Spleen (tissue), 11 donors: ENCODE results near the gene IMMP2L. TPM values are rescaled to one million over a fixed set of nuclear protein-coding genes. Genes with fewer than 3 reads are reported as not detected.

Source experiments
- DNase-seq: peaks from one replicate; pipeline ENCODE4 v3.0.0-alpha.2; 2020
- H3K27ac ChIP-seq, 8 donors: fragments of 200-600 bp; sonication (generic) in 7 of 8; 1 replicate in 4 of 8; 2 replicates in 4 of 8; pipeline versions ENCODE4 v1.5.0 to v1.8.0; 2016 to 2021; ENCODE audit warnings: inconsistent platforms in 4 of 8, mild to moderate bottlenecking in 4 of 8, moderate library complexity in 1 of 8
- H3K27me3 ChIP-seq, 7 donors: fragments of 200-600 bp; sonication (generic) in 6 of 7; replicated peaks in 1 of 7; 1 replicate in 4 of 7; 2 replicates in 3 of 7; pipeline versions ENCODE4 v1.5.0 to v1.8.0; 2016 to 2021; ENCODE audit warnings: inconsistent platforms in 3 of 7, mild to moderate bottlenecking in 1 of 7
- H3K36me3 ChIP-seq, 6 donors: fragments of 200-600 bp; sonication (generic) in 5 of 6; 1 replicate in 4 of 6; 2 replicates in 2 of 6; pipeline versions ENCODE4 v1.5.0 to v1.8.0; 2016 to 2021; ENCODE audit warnings: inconsistent platforms in 2 of 6
- H3K4me1 ChIP-seq, 6 donors: fragments of 200-600 bp; sonication (generic) in 5 of 6; 1 replicate in 3 of 6; 2 replicates in 3 of 6; pipeline versions ENCODE4 v1.5.0 to v1.8.0; 2016 to 2021; ENCODE audit warnings: inconsistent platforms in 3 of 6
- H3K4me3 ChIP-seq, 8 donors: fragments of 200-600 bp; sonication (generic) in 7 of 8; 1 replicate in 4 of 8; 2 replicates in 4 of 8; pipeline versions ENCODE4 v1.5.0 to v1.8.0; 2016 to 2021; ENCODE audit warnings: inconsistent platforms in 4 of 8, mild to moderate bottlenecking in 4 of 8, moderate library complexity in 2 of 8
- H3K9me3 ChIP-seq, 8 donors: fragments of 200-600 bp; sonication (generic) in 7 of 8; 1 replicate in 4 of 8; 2 replicates in 4 of 8; pipeline versions ENCODE4 v1.5.0 to v1.8.0; 2016 to 2021; ENCODE audit warnings: inconsistent platforms in 4 of 8
- POLR2A ChIP-seq, 3 donors: fragments of 450-650 bp; IDR thresholded peaks; one replicate each; pipeline ENCODE4 v1.5.1; 2017; ENCODE audit warnings: antibody characterized with exemption in 3 of 3, mild to moderate bottlenecking in 1 of 3
- POLR2AphosphoS5 ChIP-seq, 3 donors: sonication (generic); formaldehyde crosslinking; IDR thresholded peaks; one replicate each; pipeline ENCODE4 v1.5.1; 2017; ENCODE audit warnings: antibody characterized with exemption in 3 of 3
- WGBS, 5 donors: extraction: QIAGEN DNeasy Blood & Tissue Kit in 3 of 5; methylation state at CpG; one replicate each; pipeline versions ENCODE4 v1.1.5 to v1.1.7; 2013 to 2018; 5-methylcytosine and 5-hydroxymethylcytosine counted together
- intact Hi-C: fragments of 100-400 bp; cut with DNase I; formaldehyde crosslinking; loops from one replicate; pipeline ENCODE4 v1.15.0; 2023; ENCODE audit warnings: low total_unique reads
- polyA plus RNA-seq, 3 donors: library from polyadenylated mRNA; stranded (reverse); fragments of 200-250 nt; gene quantifications; one replicate each; pipeline ENCODE4 v1.2.1, GENCODE V29; 2013
- total RNA-seq, 7 donors: library from RNA; depleted of rRNA in 3 of 7; stranded (reverse); fragments of >200 nt in 3 of 7; fragmentation: NEBNext Ultra II Directional in 4 of 7; extraction: Animal tissue kit (Norgen Biotek cat#: 25700) in 4 of 7; gene quantifications; one replicate each; pipeline versions ENCODE4 v1.1.0 to v1.2.1, GENCODE V29; 2016 to 2021
- TF ChIP-seq, protein P1 (sequence below), 11 experiments: fragments of 200-600 bp in 7 of 11; fragments of 450-650 bp in 4 of 11; sonication (generic) in 4 of 11; IDR thresholded peaks in 8 of 11; conservative IDR thresholded peaks in 3 of 11; 1 replicate in 7 of 11; 2 replicates in 4 of 11; pipeline versions ENCODE4 v1.4.0 to v1.8.0; 2016 to 2021; ENCODE audit warnings: antibody characterized with exemption in 11 of 11, inconsistent platforms in 4 of 11, mild to moderate bottlenecking in 1 of 11
- donor health status: healthy with polysubstance abuse.
- donor health status: DM: no; HTN: no; CAD: no; lungs with moderate emphysema.
- donor health status: DM: no; HTN: no; CAD: no.
- donor health status: Bipolar disorder and iron deficiency.
- donor health status: healthy.
- donor health status: DM: no; HTN: no; CAD: no.
- donor health status: DM: yes; HTN: yes; CAD: no.

Gene IMMP2L
- total and polyA plus RNA-seq, 10 donors = 6.5 to 32.7 (median 9.8) TPM

DNA sequence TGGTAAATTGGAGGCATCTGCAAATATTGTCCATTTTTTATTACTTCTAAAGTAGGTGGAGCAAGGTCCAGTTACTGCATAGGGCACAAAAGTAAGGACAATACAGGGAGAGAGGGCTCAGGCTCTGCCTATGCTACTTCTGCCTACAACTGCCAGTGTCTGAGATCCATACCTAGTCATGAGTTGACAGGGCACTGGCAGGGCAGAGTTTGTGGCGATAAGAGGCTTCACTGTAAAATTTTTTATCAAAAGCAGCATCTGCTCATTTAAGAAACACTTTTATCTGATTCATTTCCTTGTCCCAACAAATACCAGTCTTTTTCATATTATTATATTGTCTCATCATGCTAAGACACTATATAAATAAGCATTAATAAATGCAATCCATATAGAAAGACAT is 293.4 kb downstream of the IMMP2L start:
- intact Hi-C loops = no loop called here

DNA sequence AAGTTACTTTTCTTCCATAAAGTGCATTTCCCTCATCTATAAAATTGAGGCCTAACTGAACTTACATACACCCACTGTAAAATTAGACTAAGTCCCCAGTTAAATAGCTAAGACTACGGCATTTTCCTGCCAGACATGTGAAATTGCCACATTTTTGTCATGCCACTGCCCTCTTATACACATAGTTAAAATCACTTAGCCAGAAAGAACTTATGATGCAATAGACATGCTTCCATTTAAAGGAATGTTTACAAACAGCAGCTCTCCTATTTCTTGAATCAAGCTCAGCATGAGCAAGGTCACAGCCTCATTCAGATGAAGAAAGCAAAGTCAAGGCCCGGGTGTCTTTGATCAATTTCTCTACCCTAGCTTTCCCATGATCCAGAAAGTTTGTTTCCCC is 295.7 kb downstream of the IMMP2L start:
- H3K27ac ChIP-seq = no peak overlapping the region
- H3K4me3 ChIP-seq = no peak overlapping the region
- H3K27me3 ChIP-seq = no peaks in the 10 kb centered on the region
- 76 to 86% (median 85%) methylated on average over 2 of the region's 2 CpGs for WGBS, 5 donors
- peaks cover 0 to 8% (median 0%) of the 10 kb centered on the region in 8 donors for H3K9me3 ChIP-seq
- intact Hi-C loops = no loop called here
- peaks cover 0 to 6% (median 0%) of the 10 kb centered on the region in 6 donors for H3K4me1 ChIP-seq
- TF ChIP-seq POLR2A (IDR thresholded peaks at IDR 0.05) = no peak
- TF ChIP-seq POLR2AphosphoS5 (IDR thresholded peaks at IDR 0.05) = no peak
- TF ChIP-seq, protein P1, sequence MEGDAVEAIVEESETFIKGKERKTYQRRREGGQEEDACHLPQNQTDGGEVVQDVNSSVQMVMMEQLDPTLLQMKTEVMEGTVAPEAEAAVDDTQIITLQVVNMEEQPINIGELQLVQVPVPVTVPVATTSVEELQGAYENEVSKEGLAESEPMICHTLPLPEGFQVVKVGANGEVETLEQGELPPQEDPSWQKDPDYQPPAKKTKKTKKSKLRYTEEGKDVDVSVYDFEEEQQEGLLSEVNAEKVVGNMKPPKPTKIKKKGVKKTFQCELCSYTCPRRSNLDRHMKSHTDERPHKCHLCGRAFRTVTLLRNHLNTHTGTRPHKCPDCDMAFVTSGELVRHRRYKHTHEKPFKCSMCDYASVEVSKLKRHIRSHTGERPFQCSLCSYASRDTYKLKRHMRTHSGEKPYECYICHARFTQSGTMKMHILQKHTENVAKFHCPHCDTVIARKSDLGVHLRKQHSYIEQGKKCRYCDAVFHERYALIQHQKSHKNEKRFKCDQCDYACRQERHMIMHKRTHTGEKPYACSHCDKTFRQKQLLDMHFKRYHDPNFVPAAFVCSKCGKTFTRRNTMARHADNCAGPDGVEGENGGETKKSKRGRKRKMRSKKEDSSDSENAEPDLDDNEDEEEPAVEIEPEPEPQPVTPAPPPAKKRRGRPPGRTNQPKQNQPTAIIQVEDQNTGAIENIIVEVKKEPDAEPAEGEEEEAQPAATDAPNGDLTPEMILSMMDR (IDR thresholded peaks at IDR 0.05 in 8 of 11, conservative IDR thresholded peaks at IDR 0.05 in 3 of 11) = no peak
- H3K36me3 ChIP-seq = no peaks in the 10 kb centered on the region
- DNase-seq = no peak

More for the DNA sequence above, 293.4 kb downstream of the IMMP2L start:
- TF ChIP-seq, protein P1 (IDR thresholded peaks at IDR 0.05 in 8 of 11, conservative IDR thresholded peaks at IDR 0.05 in 3 of 11) = no peak
- TF ChIP-seq POLR2A (IDR thresholded peaks at IDR 0.05) = no peak
- TF ChIP-seq POLR2AphosphoS5 (IDR thresholded peaks at IDR 0.05) = no peak
- Histone ChIP-seq H3K4me1 (peaks cover 0 to 6% (median 0%) of the 10 kb centered on the region in 6 donors), H3K27me3 (no peaks in the 10 kb centered on the region), H3K9me3 (peaks cover 0 to 8% (median 0%) of the 10 kb centered on the region in 8 donors), H3K27ac (no peak overlapping the region), H3K4me3 (no peak overlapping the region), H3K36me3 (no peaks in the 10 kb centered on the region)
- WGBS, 5 donors = 75 to 91% (median 87%) methylated on average over 1 of the region's 1 CpG
- no peak for DNase-seq

DNA sequence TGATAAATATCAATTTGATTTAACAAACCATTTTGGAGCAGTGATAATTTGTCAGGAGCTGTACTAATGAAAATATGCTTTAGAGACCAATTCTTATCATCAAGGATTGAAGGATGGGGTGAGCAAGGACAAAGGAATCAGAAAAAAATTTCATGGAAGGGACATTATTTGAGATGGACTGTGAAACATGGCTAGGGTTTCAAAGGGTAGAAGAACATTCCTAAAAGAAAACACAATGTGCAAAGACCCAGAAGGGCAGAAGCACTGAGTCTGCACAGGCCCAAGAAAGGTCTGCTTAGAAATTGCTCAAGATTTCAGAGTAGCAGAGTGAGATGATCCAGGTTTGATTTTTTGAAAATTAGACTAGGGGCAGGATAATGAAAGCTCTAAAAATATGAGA is 296.9 kb downstream of the IMMP2L start:
- Histone ChIP-seq H3K27ac (no peak overlapping the region), H3K9me3 (no peaks in the 10 kb centered on the region), H3K36me3 (no peaks in the 10 kb centered on the region), H3K4me1 (peaks cover 0 to 6% (median 0%) of the 10 kb centered on the region in 6 donors), H3K4me3 (no peak overlapping the region), H3K27me3 (no peaks in the 10 kb centered on the region)
- DNase-seq = no peak
- TF ChIP-seq POLR2AphosphoS5 (IDR thresholded peaks at IDR 0.05) = no peak
- TF ChIP-seq POLR2A (IDR thresholded peaks at IDR 0.05) = no peak
- TF ChIP-seq, protein P1 (IDR thresholded peaks at IDR 0.05 in 8 of 11, conservative IDR thresholded peaks at IDR 0.05 in 3 of 11) = no peak
- intact Hi-C loops = no loop called here

DNA sequence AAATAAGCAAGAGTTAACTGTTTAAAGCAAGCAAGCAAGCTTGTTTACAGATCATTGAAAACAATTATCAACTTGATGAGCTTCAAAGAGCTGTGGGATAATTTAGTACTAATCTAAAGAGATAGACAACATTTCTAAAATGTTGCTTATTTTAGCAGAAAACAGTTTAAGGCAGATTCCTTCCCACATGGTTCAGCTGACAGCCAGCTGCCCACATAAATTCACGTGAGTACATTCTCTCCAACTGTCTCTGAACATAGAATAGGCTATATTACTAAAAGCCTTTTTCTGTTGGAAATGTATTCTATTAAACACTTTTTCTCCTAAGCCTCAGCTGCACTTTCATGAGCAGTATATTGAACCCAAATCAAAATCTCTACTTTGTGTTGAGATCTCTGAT is 297.3 kb downstream of the IMMP2L start:
- Histone ChIP-seq H3K4me3 (no peak overlapping the region), H3K36me3 (no peaks in the 10 kb centered on the region), H3K4me1 (peaks cover 0 to 6% (median 0%) of the 10 kb centered on the region in 6 donors), H3K27me3 (no peaks in the 10 kb centered on the region), H3K9me3 (no peaks in the 10 kb centered on the region), H3K27ac (no peak overlapping the region)
- TF ChIP-seq, protein P1 (IDR thresholded peaks at IDR 0.05 in 8 of 11, conservative IDR thresholded peaks at IDR 0.05 in 3 of 11) = no peak
- TF ChIP-seq POLR2A (IDR thresholded peaks at IDR 0.05) = no peak
- 81 to 84% (median 82%) methylated on average over 1 of the region's 1 CpG for WGBS, 5 donors
- no peak for DNase-seq
- intact Hi-C loops = no loop called here
